Right lobe of liver (tissue), 6 donors: ENCODE results near the gene SIN3B. TPM values are rescaled to one million over a fixed set of nuclear protein-coding genes. Genes with fewer than 3 reads are reported as not detected.

Experiments
- ATAC-seq, 4 donors: fragments of 200-7000 bp; cut with Tn5 transposase; one replicate each; pipeline ENCODE4 v1.9.1; 2020; ENCODE audit warnings: mild to moderate bottlenecking in 4 of 4, moderate library complexity in 4 of 4
- DNase-seq, 3 donors: peaks; one replicate each; pipeline ENCODE4 v3.0.0-alpha.2; 2020
- H3K27ac ChIP-seq, 3 donors: fragments of 200-600 bp; one replicate each; pipeline ENCODE4 v1.8.0; 2022
- H3K27me3 ChIP-seq, 2 donors: fragments of 200-600 bp; one replicate each; pipeline ENCODE4 v1.8.0; 2022
- H3K36me3 ChIP-seq, 4 donors: fragments of 200-600 bp; sonication (generic) in 1 of 4; one replicate each; pipeline versions ENCODE4 v1.5.1 to v1.8.0; 2017 to 2022; ENCODE audit warnings: control low read depth in 1 of 4
- H3K4me1 ChIP-seq, 4 donors: fragments of 200-600 bp; sonication (generic) in 1 of 4; one replicate each; pipeline versions ENCODE4 v1.5.1 to v1.8.0; 2017 to 2022; ENCODE audit warnings: control low read depth in 1 of 4
- H3K4me3 ChIP-seq, 3 donors: fragments of 200-600 bp; one replicate each; pipeline ENCODE4 v1.8.0; 2022
- H3K9me3 ChIP-seq, 4 donors: fragments of 200-600 bp; sonication (generic) in 1 of 4; one replicate each; pipeline versions ENCODE4 v1.5.1 to v1.8.0; 2017 to 2022; ENCODE audit warnings: control low read depth in 1 of 4
- POLR2A ChIP-seq: fragments of 450-650 bp; IDR thresholded peaks from one replicate; pipeline ENCODE4 v1.6.1; 2017; ENCODE audit warnings: antibody characterized with exemption, mild to moderate bottlenecking
- WGBS: methylation state at CpG from one replicate; pipeline ENCODE4 v1.1.6; 2018; ENCODE audit warnings: low coverage, low lambda C conversion rate; ENCODE audit not compliant: insufficient coverage; ENCODE audit errors: missing lambda C conversion rate; 5-methylcytosine and 5-hydroxymethylcytosine counted together
- intact Hi-C, 2 donors: fragments of 100-400 bp; cut with DNase I; formaldehyde crosslinking; loops; one replicate each; pipeline versions ENCODE4 v1.11.2 to v1.14.1; 2022
- total RNA-seq, 6 experiments: library from RNA; depleted of rRNA in 2 of 6; stranded (reverse); fragments of >200 nt in 2 of 6; fragmentation: NEBNext Ultra II Directional in 3 of 6; extraction: Animal tissue kit (Norgen Biotek cat#: 25700) in 3 of 6; gene quantifications; one replicate each; pipeline versions ENCODE4 v1.1.0 to v1.2.4, GENCODE V29; 2016 to 2023
- TF ChIP-seq, protein P1 (sequence below), 4 donors: fragments of 200-600 bp in 3 of 4; fragments of 450-650 bp in 1 of 4; IDR thresholded peaks; one replicate each; pipeline versions ENCODE4 v1.5.1 to v1.8.0; 2016 to 2022; ENCODE audit warnings: antibody characterized with exemption in 4 of 4, mild to moderate bottlenecking in 2 of 4
- donor health status: DM: no; HTN: yes; CAD: no.
- donor health status: DM: no; HTN: no; CAD: no.
- donor health status: DM: no; HTN: no; CAD: no.
- donor health status: DM: no; HTN: yes; CAD: no.
- donor health status: DM: no; HTN: yes; CAD: no.

The SIN3B gene
- total RNA-seq, 6 experiments from 2014 or later: 10.6 to 20.9 (median 13.6) TPM

DNA sequence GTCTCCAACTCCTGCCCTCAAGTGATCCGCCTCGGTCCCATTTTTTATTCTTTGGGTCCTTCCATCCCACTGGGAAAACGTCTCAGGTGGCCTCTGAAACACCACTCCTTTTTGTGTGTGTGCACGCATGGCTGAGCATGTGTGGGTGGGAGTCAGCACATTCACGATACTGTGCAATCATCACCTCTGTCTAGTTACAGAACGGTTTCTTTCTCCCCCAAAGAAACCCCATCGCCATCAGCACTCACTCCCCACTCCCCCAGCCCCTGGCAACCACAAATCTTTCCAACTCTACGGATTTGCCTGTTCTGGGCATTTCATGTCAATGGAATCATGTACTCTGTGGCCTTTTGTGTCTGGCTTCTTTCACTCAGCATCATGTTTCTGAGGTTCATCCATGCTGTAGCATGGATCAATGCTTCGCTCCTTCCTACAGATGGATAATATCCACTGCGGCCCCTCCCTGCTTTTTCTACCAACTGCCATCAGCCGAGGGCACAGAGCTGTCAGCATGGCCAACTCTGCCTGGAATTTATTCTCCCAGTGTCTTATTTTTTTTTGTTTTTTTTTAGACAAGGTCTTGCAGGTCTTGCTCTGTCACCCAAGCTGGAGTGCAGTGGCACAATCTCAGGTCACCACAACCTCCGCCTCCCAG is 69.3 kb downstream of the SIN3B start:
- Histone ChIP-seq H3K9me3 (no peaks in the 10 kb centered on the region), H3K4me3 (no peak overlapping the region), H3K36me3 (no peaks in the 10 kb centered on the region), H3K4me1 (peaks cover 0 to 7% (median 0%) of the 10 kb centered on the region in 4 donors), H3K27ac (no peak overlapping the region), H3K27me3 (peaks cover 0 to 7% of the 10 kb centered on the region in 2 donors)
- intact Hi-C loops: no loop called here
- TF ChIP-seq POLR2A: no peak
- TF ChIP-seq, protein P1, sequence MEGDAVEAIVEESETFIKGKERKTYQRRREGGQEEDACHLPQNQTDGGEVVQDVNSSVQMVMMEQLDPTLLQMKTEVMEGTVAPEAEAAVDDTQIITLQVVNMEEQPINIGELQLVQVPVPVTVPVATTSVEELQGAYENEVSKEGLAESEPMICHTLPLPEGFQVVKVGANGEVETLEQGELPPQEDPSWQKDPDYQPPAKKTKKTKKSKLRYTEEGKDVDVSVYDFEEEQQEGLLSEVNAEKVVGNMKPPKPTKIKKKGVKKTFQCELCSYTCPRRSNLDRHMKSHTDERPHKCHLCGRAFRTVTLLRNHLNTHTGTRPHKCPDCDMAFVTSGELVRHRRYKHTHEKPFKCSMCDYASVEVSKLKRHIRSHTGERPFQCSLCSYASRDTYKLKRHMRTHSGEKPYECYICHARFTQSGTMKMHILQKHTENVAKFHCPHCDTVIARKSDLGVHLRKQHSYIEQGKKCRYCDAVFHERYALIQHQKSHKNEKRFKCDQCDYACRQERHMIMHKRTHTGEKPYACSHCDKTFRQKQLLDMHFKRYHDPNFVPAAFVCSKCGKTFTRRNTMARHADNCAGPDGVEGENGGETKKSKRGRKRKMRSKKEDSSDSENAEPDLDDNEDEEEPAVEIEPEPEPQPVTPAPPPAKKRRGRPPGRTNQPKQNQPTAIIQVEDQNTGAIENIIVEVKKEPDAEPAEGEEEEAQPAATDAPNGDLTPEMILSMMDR (IDR thresholded peaks at IDR 0.05): no peak
- 85% methylated on average over 12 of the region's 12 CpGs for WGBS
- DNase-seq: no peak
- ATAC-seq: no peak

DNA sequence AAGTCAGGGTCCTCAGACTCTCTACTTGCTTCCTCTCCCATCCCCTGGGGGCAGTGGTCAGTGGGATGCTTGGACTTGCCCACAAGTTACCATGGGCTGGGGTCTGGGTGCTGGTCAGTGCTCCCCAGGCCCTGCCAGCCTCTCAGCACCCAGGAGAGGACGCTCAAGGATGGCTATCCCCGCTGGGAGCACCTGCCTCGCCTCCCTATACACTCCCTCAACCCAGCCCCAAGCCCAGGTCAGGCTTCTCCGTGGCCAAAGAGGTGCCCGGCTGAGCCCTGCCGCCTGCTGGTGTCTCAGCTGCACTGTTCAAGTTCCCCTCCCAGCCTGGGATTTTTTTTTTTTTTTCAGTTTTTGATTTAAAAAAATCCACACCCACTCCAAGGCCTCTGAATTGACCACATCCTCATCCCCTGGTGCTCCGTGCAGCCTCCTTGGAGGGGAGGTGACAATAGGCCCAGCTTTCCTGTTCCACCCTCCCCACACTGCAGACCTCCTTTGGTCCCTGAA is 70.4 kb downstream of the SIN3B start:
- H3K4me3 ChIP-seq: no peak overlapping the region
- no peaks in the 10 kb centered on the region for H3K9me3 ChIP-seq
- peak in 1 of 3 donors; percentile 51 for DNase-seq
- peaks cover 0 to 7% (median 0%) of the 10 kb centered on the region in 4 donors for H3K4me1 ChIP-seq
- ATAC-seq: peak; percentile 8 to 31 (median 19)
- WGBS: 24% methylated on average over 4 of the region's 7 CpGs
- H3K27me3 ChIP-seq: peaks cover 0 to 7% of the 10 kb centered on the region in 2 donors
- H3K36me3 ChIP-seq: no peaks in the 10 kb centered on the region
- H3K27ac ChIP-seq: no peak overlapping the region
- TF ChIP-seq POLR2A: no peak
- TF ChIP-seq, protein P1 (IDR thresholded peaks at IDR 0.05): peak; percentile 33 to 47 (median 44)
- intact Hi-C loops: no loop called here

DNA sequence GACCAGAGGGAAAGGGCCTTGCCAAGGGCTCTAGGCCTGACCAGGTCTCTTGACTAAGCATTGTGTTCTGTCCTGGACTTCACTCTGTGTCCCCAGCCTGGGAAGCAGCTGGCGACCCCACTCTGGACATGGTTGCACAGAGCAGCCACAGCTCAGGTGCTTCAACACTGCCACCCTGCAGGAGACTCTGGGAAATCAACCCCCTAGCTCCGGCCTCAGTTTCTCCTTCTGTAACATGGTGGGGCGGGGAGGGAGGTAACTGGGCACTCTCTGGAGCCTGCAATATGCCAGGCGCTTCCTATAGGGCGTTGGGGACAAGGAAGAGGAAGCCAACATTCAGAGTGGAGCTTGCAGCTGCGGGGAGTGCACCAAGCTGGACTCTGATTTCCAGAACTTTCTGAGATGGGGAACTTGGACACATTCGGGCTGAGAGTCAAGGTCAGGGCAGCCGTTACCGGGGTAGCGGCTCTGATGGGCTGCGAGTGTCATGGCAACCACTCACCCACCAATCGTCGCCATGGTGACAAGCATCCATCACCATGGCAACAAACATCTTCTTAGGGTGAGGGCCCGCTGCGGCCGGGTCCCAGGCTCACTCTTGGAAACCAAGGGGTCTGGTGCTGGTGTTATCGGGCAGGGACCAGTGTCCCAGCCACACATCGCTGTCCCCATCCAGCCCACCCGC is 72.4 kb downstream of the SIN3B start:
- Histone ChIP-seq H3K4me3 (no peak overlapping the region), H3K36me3 (no peaks in the 10 kb centered on the region), H3K27me3 (peaks cover 0 to under 1% of the 10 kb centered on the region in 2 donors), H3K4me1 (peaks cover 0 to 1% (median 0%) of the 10 kb centered on the region in 4 donors), H3K27ac (no peak overlapping the region), H3K9me3 (no peaks in the 10 kb centered on the region)
- TF ChIP-seq POLR2A: no peak
- TF ChIP-seq, protein P1 (IDR thresholded peaks at IDR 0.05): no peak
- 74% methylated on average over 8 of the region's 19 CpGs for WGBS
- intact Hi-C loops: no loop called here
- DNase-seq (no peak), ATAC-seq (no peak)

DNA sequence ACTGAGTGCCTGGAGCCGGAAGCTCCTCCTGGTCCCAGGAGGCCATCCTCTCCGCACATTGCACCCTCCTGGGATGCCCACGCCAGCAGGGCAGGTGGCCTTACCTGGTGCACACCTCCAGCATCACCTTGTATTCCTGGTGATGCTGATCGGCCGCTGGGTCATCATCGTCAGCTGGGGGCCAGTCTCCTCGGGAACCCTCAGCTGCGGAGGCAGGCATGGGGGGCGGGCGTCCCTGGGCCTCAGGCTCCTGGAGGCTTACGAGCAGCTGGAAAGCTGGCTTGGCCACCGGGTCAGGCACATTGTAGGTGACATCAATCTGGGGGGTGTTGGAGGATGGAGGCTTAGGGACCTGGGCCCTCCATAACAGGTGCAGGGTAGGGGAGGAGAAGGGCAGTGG is 73.3 kb downstream of the SIN3B start:
- no peaks in the 10 kb centered on the region for H3K4me1 ChIP-seq
- intact Hi-C loops: no loop called here
- TF ChIP-seq, protein P1 (IDR thresholded peaks at IDR 0.05): no peak
- no peak for TF ChIP-seq POLR2A
- WGBS: 100% methylated on average over 1 of the region's 12 CpGs
- H3K27me3 ChIP-seq: no peaks in the 10 kb centered on the region
- no peaks in the 10 kb centered on the region for H3K36me3 ChIP-seq
- H3K27ac ChIP-seq: no peak overlapping the region
- H3K9me3 ChIP-seq: no peaks in the 10 kb centered on the region
- no peak overlapping the region for H3K4me3 ChIP-seq
- DNase-seq (no peak), ATAC-seq (no peak)
